ENCODE measurements around the gene KCNH6. TPM values are rescaled to one million over a fixed set of nuclear protein-coding genes. Genes with fewer than 3 reads are reported as not detected.

KCNH6 gene
- total RNA-seq, 3 donors from 2014 or later (not counting 1 experiment from before 2014, with no cell fraction given) = not detected

DNA sequence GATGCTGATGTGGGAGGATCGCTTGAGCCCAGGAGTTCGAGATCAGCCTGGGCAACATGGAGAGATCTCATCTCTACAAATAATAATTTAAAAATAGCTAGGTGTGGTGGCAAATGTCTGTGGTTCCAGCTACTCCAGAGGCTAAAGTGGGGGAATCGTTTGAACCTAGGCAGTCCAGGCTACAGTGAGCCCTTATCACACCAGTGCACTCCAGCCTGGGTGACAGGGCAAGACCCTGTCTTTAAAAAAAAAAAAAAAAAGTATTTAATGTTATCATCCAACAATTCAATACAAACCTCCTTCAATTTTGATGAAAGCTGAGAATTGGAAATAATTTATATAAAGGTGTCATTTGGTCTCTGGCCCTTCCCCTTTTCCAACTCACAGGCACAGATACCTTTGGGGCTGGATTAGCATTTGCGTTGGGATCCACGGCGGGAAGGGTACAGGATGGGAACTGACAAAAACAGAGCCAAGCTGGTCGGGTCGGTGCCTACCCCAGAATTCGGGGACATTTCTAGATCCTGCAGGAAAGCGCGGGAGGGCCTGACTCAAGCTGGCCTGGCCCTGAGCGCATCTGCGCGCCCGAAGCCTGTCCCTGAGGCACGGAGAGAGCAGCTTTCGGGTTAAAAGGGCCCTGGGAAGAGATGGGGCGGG lies 26.3 kb downstream of the KCNH6 start:
- 6% methylated on average over 16 of the region's 18 CpGs for WGBS (ENCODE audit: insufficient coverage)
- Mint-ChIP-seq H3K4me1 (peaks cover 30 to 45% of the 10 kb centered on the region in 2 donors), H3K4me3 (peak overlapping the region; percentile 82), H3K27me3 (ENCODE audit: low read depth in 2 of 2) (no peaks in the 10 kb centered on the region), H3K27ac (peak overlapping the region; percentile 95 to 97), H3K9me3 (no peaks in the 10 kb centered on the region), H3K36me3 (no peaks in the 10 kb centered on the region)
- Histone ChIP-seq H3K27ac (ENCODE audit: low read length) (peak overlapping the region; percentile 99), H3K36me3 (ENCODE audit: control insufficient read depth, insufficient read depth, low read length) (no peaks in the 10 kb centered on the region), H3K27me3 (ENCODE audit: control insufficient read depth, insufficient read depth, low read length) (no peaks in the 10 kb centered on the region), H3K4me3 (ENCODE audit: low read length) (peak overlapping the region; percentile 64), H3K4me1 (ENCODE audit: control insufficient read depth, insufficient read depth, low read length) (peaks cover 29% of the 10 kb centered on the region), H3K9me3 (ENCODE audit: control insufficient read depth, insufficient read depth, low read length) (no peaks in the 10 kb centered on the region)
- intact Hi-C loops (cut with micrococcal nuclease) = no loop called here
- DNase-seq (no peak), ATAC-seq (peak; percentile 6 to 13 (median 8))
- TF ChIP-seq, protein P1, sequence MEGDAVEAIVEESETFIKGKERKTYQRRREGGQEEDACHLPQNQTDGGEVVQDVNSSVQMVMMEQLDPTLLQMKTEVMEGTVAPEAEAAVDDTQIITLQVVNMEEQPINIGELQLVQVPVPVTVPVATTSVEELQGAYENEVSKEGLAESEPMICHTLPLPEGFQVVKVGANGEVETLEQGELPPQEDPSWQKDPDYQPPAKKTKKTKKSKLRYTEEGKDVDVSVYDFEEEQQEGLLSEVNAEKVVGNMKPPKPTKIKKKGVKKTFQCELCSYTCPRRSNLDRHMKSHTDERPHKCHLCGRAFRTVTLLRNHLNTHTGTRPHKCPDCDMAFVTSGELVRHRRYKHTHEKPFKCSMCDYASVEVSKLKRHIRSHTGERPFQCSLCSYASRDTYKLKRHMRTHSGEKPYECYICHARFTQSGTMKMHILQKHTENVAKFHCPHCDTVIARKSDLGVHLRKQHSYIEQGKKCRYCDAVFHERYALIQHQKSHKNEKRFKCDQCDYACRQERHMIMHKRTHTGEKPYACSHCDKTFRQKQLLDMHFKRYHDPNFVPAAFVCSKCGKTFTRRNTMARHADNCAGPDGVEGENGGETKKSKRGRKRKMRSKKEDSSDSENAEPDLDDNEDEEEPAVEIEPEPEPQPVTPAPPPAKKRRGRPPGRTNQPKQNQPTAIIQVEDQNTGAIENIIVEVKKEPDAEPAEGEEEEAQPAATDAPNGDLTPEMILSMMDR (IDR thresholded peaks at IDR 0.05) = no peak

DNA sequence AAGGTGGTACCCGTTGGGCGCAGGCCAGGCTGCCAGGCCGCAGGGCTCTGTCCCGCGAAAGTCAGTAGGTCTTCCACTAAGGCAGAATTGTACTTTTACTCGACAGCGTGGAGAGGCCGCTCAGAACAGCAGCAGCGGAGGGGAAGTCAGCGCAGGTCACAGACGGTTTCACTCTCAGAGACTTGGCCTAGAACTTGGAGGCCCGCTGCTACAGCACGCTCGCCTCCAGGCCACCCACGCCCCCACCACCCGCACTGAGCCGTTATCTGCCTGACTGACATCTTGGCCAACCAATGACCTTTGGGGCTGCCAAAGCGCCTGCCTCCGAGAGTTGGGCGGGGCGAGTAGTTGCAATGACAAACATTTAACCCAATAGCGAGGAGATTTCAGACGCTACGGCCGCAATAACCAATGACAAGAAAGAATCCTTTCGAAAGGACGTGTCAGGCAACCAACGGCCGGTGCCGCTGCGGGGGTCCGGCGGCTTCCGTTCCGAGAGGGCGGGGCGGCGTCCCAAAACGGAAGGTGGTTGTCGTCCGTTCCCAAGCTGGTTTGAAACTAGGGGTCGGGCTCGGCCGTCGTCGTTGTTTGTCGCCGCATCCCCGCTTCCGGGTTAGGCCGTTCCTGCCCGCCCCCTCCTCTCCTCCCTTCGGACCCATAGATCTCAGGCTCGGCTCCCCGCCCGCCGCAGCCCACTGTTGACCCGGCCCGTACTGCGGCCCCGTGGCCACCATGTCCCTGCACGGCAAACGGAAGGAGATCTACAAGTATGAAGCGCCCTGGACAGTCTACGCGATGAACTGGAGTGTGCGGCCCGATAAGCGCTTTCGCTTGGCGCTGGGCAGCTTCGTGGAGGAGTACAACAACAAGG lies 27.0 kb downstream of the KCNH6 start, which contains the start of gene DCAF7:
TSS of gene DCAF7 (plus strand) at position 532 of the 871 bp plus-strand sequence. CDS start at position 733, 201 bp downstream.
- H3K4me3 Mint-ChIP-seq = peak within 1 kb of the TSS; percentile 82
- DNase-seq = peak; percentile 98 to 100
- Histone ChIP-seq H3K27me3 (ENCODE audit: control insufficient read depth, insufficient read depth, low read length) (no peaks in the 10 kb centered on the region), H3K27ac (ENCODE audit: low read length) (peak within 1 kb of the TSS; percentile 99), H3K36me3 (ENCODE audit: control insufficient read depth, insufficient read depth, low read length) (no peaks in the 10 kb centered on the region), H3K9me3 (ENCODE audit: control insufficient read depth, insufficient read depth, low read length) (no peaks in the 10 kb centered on the region), H3K4me3 (ENCODE audit: low read length) (peak within 1 kb of the TSS; percentile 98), H3K4me1 (ENCODE audit: control insufficient read depth, insufficient read depth, low read length) (peaks cover 29% of the 10 kb centered on the region)
- no peaks in the 10 kb centered on the region for H3K36me3 Mint-ChIP-seq
- under 1% methylated on average over 72 of the region's 72 CpGs for WGBS (ENCODE audit: insufficient coverage)
- H3K4me1 Mint-ChIP-seq = peaks cover 38 to 53% of the 10 kb centered on the region in 2 donors
- H3K27ac Mint-ChIP-seq = peak within 1 kb of the TSS; percentile 95 to 97
- TF ChIP-seq, protein P1 (IDR thresholded peaks at IDR 0.05) = no peak
- H3K9me3 Mint-ChIP-seq = no peaks in the 10 kb centered on the region
- peak; percentile 90 to 98 (median 91) for ATAC-seq
- intact Hi-C loops (cut with micrococcal nuclease) = loop anchor here (1.0 to 5.0 kb wide), 3 partner anchors 48 to 147 kb away; partner anchors contain the start of gene MAP3K3
- no peaks in the 10 kb centered on the region for H3K27me3 Mint-ChIP-seq (ENCODE audit: low read depth in 2 of 2)

DNA sequence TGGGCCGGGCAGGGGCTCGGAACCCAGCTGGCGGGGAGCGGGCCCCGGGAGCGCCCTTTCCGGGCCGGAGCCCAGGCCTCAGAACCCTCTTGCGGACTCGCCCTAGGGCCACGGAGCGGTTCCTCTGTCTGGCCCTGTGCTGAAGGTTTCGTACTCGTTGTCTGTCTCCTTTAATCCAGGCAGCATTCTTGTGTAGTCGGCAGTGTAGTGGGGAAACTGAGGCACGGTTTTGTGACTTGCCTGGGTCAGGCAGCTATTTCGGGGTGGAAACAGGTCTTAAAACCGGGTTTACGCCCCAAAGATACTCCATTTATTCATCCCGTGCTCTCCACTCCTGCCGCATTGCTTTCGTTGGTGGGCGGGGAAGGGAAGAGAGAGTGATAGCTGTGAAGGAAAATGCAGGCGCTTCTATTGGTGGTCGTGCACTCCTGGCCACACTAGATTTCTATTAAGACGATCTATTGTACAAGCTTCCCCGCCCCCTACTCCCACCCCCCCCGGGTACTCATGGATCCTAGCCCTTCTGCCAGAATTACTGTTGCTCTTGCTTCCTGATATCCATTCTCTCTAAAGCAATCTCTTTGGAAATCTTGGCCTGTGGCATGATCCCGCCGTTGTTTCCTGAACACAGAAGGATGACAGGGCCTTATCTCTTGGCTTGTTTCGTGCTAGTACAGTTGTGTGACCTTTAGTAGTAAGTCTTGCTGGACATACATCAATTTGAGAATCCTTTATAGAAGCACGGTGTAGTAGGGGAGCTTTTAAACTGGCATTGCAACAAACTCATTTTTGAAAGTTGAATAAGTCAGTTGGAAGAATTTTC lies 27.9 kb downstream of the KCNH6 start:
- peak overlapping the region; percentile 98 for H3K4me3 ChIP-seq (ENCODE audit: low read length)

More for the DNA sequence above, 27.9 kb downstream of the KCNH6 start:
- 0% methylated on average over 25 of the region's 32 CpGs for WGBS (ENCODE audit: insufficient coverage)
- no peaks in the 10 kb centered on the region for H3K9me3 ChIP-seq (ENCODE audit: control insufficient read depth, insufficient read depth, low read length)
- Mint-ChIP-seq H3K9me3 (no peaks in the 10 kb centered on the region), H3K27ac (peak overlapping the region; percentile 95 to 97), H3K36me3 (no peaks in the 10 kb centered on the region), H3K4me3 (peak overlapping the region; percentile 82), H3K27me3 (ENCODE audit: low read depth in 2 of 2) (no peaks in the 10 kb centered on the region), H3K4me1 (peaks cover 46 to 61% of the 10 kb centered on the region in 2 donors)
- ATAC-seq (no peak), DNase-seq (peak in 1 of 2 donors; percentile 50)
- TF ChIP-seq, protein P1 (IDR thresholded peaks at IDR 0.05) = no peak
- no peaks in the 10 kb centered on the region for H3K27me3 ChIP-seq (ENCODE audit: control insufficient read depth, insufficient read depth, low read length)
- intact Hi-C loops (cut with micrococcal nuclease) = loop anchor here (1.0 to 5.0 kb wide), 3 partner anchors 47 to 146 kb away; partner anchors contain the start of gene MAP3K3
- no peaks in the 10 kb centered on the region for H3K36me3 ChIP-seq (ENCODE audit: control insufficient read depth, insufficient read depth, low read length)
- H3K27ac ChIP-seq (ENCODE audit: low read length) = peak overlapping the region; percentile 92
- H3K4me1 ChIP-seq (ENCODE audit: control insufficient read depth, insufficient read depth, low read length) = peaks cover 29% of the 10 kb centered on the region
